ENCODE results near the gene CMTM3.
"Not testable (repeated sequence)": the region's sequence is repeated elsewhere in the genome, so short reads cannot be mapped to it uniquely, and the experiment has no call there.

CMTM3 gene

DNA sequence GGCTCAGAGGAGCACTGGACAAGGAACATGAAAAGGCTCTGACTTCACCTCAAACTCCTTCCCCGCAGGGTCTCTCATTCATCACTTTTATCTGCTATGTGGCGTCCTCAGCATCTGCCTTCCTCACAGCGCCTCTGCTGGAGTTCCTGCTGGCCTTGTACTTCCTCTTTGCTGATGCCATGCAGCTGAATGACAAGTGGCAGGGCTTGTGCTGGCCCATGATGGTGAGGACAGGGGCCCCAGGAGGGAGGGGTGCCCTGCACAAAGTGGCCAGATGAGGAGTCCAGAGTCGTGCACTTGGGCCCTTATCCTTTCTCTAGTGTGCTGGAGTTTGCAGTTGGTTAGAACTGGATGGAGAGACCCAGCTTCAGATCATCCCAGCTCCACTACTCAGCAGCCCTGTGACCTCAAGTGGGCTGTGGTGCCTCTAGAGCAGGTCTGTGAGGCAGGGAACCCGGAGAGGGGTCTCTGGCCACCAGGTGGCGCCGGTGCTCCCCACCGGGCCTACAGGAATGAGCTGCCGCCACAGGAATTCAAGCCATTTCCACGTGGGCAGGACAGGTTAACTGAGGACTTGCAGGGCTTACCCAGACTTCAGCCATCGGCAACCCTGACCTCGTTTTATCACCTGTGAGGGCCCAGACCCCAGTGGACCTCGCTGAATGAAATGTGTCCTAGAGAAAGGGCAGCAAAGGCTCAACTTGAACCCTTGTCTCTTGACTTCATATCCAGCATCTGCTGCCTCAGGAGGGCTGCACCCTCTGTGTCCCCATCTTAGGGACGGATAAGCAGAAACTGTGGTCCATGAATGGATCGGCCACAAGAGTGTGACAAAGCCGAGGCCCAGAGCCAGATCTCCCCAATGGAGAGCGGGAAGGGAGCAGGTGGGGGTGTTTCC lies 4.0 kb downstream of the CMTM3 start:
- DNase-seq (ENCODE audit: low read depth, low spot score): peak; percentile 72

DNA sequence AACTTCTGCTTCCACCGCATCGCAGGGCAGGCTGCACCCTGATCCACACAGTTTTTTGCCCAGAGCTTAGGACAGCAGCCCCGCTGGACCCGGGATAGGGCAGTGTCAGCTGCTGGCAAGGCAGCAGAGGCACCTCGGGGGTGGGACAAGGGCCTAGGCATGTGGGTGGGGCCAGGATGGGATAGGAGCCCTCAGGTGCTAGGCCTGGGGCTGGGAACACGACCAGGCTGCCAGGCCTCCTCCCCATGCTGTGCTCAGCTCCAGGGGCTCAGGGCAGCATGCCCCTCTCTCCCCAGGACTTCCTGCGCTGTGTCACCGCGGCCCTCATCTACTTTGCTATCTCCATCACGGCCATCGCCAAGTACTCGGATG lies 4.6 kb downstream of the CMTM3 start:
- DNase-seq (ENCODE audit: low read depth, low spot score): no peak

DNA sequence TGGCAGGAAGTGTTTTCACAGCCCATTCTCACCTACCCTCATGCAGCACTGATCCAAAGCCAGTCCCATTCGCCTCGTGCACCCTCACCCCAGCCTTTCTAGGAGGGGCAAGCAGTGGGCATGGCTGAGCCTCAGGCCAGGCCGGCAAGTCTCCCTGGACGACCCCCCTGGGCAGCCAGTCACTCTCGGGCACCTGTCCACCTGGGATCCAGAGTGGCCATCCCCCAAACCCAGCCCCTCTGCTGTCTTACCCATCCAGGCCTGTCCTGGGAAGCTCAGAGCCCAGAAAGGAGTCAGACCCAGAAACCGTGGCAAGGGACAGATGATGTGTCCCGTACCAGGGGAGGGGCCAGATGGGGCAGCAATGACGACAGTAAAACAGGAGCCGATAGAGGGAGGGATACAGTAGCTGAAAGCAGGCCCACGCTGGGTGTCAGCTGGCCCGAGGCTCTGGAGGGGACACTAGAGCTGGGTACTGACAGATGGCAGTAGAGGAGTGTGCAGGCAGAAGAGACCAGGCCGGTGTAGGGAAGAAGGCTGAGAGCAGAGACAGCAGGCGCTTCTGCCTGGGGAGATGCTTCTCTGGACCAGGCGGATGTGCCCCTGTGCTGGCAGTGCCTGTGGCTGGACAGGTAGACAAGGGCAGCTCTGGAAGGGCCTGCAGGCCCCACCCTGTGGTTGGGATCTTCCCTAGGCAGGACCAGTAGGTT lies 5.8 kb downstream of the CMTM3 start:
- no peak for DNase-seq (ENCODE audit: low read depth, low spot score)

DNA sequence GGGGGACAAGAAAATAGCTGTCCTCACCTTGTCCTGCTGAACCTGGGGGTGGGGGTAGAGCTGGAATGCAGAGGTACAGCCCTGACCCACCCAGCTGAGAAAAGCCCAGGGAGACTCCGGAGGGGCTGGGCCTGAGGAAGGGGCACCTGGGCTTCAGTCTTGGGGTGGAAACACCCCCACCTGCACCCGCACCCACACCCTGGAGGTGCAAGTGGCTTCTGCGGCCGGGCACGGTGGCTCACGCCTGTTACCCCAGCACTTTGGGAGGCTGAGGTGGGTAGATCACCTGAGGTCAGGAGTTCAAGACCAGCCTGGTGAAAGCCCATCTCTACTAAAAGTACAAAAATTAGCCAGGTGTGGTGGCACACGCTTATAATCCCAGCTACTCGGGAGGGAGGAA lies 7.4 kb downstream of the CMTM3 start:
- not testable (repeated sequence) for DNase-seq (ENCODE audit: low read depth, low spot score)

DNA sequence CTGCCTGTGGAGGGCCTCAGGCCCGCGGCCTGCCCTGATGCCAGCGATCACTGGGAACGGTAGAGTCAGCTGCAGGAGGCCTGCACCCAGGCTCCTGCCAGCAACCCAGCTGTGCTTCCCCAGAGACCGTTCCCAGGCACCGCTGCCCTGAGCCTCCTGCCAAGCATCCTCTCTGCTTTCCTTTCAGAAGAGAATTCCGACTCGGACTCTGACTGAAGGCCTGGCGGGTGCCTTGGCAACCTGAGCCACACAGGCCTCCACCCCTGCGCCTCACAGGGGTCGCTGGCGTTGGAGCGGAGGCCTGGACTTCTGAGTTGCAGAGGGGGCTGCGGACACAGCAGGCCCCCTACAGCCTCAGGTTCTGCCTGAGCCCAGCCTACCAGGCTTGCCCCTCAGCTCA lies 7.9 kb downstream of the CMTM3 start:
- DNase-seq (ENCODE audit: low read depth, low spot score): no peak

DNA sequence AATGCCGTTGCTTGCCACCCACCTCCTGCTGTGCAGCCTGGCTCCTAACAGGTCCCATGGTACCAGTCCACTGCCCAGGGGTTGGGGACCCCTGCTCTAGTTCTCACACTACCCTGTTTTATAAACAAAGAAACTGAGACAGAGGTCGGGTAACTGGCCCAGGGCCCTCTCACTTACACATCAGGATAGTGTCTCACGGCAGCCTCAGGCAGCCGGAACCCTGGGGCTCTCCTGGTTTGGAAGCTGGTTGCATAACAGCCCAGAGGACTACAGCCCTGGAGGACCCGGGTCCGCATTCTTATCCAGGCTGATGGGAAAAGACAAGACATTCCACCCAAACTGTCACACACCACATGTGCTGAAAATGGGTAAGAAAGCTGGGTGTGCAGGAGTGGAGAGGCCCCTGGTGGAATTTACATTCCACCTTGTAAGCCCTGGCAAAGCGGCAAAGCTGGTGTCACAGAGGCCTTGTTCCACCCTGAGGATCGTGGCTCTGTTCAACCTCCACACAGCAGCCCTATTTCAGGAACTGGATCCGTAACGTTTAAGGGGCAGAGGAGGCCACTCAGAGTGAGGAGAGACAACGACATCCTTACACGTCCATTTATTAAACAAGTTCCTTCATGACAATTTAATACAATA lies 9.8 kb downstream of the CMTM3 start:
- DNase-seq (ENCODE audit: low read depth, low spot score): no peak

DNA sequence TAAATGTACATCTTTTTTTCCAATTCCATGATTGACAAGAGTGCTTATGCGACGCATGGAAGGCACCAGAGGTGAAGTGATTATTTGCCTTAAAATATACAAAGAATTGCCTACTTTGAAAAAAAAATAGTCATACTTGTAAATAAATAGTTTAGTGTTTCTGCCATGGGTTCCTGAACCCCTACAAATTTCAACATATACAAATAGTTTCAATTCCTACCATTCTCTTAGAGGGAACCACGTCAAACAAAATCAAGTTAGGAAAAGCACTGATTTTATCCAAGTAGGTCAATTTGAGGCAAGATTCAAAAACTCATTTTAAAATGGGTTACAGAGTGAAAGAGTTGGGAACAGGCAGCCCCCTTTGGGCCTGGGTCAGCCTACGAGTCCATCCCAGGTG lies 11.7 kb downstream of the CMTM3 start:
- DNase-seq (ENCODE audit: low read depth, low spot score): no peak

DNA sequence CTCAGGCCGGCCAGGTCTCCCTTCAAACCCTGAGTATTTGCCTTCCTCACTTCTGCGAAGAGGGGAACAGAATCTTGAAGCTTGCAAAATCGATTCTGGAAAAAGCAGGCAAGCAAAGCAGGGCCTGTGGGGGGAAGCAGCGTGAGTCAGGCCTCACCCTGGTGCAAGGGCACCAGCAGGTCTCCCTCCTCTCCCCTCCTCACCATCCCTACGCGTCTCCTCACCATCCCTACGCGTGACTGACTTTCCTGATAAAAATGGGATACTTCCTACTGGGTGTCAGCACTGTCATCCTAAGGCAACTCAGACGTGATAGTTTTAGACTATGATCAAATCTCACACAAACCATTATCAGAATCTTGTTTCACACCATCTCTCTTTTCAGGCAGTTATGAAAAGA lies 12.1 kb downstream of the CMTM3 start:
- no peak for DNase-seq (ENCODE audit: low read depth, low spot score)

DNA sequence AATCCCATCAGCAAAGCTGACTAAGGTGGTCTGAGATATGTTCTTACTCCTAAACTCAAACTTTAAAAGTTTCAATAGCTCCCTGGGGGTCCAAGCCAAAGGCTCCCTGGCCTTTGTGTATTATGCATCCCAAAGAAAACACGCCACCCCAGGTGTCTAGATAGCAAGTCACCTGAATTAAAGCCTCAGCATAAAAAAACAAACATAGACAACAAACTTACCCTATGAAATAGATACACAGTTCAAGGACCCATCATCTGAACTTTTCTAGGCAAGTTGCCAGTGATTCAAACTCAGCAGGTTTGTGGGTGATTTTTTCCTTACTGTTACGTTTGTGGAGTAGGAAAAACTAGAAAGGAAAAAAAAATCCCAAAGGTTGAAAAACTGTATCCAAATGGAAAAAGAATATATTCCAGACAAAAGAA lies 12.5 kb downstream of the CMTM3 start:
- DNase-seq (ENCODE audit: low read depth, low spot score): no peak

DNA sequence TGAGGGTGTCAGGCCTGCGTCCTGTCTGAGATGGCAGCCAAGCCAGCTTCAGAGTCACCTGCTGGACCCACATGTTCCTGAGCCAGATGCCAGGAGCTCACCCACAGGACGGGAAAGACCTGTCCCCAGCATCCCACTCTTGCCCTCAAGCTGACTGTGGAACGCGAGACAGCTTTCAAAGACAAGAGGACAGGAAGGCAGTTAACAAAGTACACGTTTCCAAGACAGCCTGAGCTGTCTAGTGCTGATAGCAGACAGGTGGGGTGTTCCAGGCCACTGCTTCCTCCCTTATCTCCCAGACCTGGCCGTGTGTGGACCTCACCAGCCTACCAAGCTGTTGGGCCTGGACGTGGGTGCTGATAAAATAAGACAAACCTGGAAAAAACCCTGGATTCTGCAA lies 13.2 kb downstream of the CMTM3 start:
- no peak for DNase-seq (ENCODE audit: low read depth, low spot score)

DNA sequence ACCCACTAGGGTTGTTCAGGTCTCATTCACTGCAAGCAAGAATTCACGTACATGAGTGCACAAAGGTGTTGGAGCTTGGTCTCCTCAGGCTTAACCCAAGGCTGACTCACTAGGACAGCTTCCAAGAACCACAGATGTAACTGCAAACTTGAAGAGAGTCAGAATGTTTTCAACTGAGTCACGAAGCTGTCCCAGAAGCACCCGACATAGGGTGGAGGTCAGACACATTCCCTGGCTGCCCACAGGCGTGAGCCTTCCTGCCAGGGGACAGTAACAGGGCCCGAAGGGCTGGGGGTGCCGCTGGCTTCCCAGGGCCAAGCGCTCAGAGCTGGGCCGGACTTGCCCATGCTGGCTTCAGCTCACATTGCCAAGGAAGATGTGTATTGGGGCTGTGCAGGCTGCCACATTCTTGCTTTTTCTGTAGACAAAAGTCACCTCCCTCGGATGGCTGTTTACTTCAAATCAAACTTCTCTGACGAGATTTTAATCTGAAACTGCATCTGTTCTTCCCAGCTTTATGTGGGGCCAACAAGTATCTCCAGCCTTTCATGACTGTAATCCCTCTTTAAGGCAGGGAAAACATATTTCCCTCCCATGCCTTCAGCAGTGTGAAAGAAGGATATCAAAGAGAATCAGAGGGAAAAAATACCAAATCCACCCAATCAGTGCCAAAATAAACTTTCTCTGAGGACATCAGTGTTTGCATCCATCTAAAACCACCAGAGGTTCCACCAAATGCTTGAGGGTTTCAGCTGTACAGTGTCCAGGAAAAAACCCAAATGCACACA lies 14.3 kb downstream of the CMTM3 start:
- no peak for DNase-seq (ENCODE audit: low read depth, low spot score)

DNA sequence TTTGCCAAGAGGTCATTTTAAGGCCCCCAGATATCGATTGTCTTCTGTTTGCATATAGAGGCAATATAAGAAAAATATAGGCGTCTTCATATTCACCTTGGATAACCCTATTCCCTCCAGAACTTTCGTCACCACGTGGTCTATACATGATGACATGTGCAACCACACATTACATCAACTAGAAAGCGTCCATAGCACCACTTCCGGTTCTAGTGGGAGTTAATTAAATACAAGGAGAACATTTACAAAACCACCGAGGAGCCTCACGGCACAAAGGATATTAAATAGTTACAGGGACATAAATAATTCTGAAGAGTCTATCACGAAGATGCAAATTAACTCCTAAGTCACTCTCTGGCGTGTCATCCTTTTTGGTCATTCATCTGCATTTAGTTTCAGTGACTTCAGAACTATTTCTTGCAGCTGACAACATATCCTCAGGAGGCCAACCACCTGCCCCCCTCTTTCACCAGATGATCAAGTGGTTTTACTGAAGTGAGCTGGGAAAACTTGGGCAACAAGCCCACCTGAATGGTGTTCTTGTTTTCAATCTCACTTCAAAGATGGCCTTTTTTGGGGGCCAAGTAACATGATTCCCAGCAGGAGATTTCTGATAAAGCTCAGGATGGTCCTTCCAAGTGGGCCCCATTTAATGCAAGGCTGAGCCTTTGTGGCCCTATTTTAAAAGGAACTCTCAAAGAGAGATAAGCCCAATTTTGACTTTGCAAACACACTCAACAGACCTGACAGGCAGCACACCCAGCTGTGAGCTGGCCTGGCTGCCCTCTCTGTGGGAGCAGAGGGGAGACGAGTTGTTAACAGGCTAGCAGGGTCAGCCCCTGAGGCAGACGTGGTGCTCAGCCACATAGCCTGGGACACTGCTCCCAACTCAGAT lies 15.3 kb downstream of the CMTM3 start:
- DNase-seq (ENCODE audit: low read depth, low spot score): no peak

DNA sequence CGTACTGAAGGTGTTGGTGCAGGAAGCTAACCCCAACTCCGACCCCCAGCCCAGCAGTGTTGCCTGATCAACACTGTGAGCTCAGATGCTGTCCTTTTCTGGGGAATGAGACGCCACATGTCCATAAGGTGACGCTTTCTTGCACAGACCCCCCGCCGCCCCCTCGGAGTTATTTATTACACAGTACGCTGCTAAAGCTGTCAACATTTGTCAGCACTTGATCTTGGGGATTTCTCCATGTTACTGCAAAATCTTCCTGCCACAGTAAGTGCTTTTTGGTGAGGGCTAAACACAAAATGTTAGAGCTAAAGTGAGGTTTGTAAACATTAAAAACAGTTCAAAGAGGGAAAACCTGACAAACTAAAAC lies 15.9 kb downstream of the CMTM3 start:
- no peak for DNase-seq (ENCODE audit: low read depth, low spot score)

DNA sequence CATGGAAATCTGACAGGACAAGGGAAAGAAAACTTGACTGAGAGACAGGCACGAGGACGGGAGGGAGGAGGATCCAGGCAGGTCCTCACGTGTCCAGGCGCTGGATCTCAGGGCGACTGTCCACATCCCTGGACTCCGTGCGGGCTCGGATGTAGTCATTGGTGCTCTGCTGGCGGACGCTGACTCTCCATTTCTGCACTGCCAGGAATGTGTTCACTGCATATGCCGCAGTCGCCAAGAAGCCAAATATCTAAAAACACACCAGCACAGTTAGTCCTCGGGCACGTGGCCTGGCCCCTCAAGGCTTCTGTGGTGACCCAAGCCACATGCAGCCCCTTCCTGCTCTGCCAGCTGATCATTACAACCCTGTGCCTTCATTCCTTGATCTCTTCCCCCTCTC lies 17.5 kb downstream of the CMTM3 start:
- no peak for DNase-seq (ENCODE audit: low read depth, low spot score)

DNA sequence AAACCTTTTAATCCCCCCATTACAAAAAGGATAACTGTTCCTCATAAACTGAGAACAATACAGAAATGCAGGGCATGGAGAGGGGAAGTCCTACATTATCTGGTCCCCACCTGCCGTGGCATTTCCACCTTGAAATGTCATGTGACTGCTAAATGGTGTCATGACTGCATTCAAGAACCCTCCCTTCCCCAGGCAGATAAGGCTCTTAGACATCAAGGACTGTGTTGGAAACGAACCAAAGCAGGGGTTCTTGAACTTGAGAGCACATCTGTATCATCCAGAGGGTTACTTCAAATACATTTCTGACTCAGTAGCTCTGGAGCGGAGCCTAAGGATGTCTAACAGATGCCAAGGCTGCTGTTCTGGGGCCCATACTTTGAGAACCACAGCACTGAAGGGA lies 18.4 kb downstream of the CMTM3 start:
- no peak for DNase-seq (ENCODE audit: low read depth, low spot score)

DNA sequence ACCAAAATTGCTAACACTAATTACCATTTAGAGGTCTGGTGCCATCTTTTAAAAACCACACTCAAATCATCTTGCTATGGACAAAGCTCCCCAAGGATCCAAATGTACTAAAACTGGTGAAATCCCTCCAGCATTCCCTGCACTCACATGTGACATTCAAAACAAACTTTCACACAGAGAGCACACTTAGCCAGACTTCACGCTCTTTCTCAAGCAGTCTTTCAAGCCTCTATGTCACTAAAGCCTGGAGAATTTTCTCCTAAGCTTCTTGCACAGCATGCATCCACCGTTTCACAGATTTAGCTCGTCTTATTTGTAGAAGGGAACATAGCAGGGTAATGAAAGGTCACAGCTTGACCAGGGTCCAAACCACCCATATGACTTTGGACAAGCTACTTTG lies 19.3 kb downstream of the CMTM3 start:
- DNase-seq (ENCODE audit: low read depth, low spot score): no peak

DNA sequence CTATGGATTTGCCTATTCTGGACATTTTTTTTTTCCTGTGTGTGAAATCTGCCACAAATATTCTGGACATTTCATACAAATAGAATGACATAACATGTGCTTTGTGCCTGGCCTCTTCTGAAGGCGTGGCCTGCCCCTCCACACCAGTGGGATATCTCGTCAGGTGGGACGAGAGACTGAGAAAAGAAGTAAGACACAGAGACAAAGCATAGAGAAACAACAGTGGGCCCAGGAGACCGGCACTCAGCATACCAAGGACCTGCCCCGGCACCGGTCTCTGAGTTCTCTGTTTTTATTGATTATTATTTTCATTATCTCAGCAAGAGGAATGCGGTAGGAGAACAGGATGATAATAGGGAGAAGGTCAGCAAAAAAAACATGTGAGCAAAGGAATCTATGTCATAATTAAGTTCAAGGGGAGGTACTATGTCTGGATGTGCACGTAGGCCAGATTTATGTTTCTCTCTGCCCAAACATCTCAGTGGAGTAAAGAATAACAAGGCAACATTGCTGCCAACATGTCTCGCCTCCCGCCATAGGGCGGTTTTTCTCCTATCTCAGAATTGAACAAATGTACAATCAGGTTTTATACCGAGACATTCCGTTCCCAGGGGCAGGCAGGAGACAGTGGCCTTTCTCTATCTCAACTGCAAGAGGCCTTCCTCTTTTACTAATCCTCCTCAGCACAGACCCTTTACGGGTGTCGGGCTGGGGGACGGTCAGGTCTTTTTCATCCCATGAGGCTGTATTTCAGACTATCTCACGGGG lies 23.3 kb downstream of the CMTM3 start:
- not testable (repeated sequence) for DNase-seq (ENCODE audit: low read depth, low spot score)

DNA sequence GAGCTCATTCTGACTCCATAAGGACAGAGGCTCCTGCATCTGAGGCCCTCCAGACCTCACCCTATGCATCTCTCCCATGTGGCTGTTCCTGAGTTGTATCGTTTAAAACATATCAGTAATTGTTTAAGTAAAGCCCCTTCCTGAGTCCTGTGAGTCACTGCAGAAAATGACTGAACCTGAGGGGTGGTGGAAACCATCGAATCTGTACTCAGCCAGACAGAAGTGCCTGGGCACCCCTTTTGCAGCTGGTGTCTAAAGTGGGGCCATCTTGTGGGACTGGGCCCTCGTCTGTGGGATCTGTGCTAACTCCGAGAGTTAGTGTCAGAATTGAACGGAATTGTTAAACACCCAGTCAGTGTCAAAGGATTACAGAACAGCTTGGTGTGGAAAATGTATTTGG lies 25.4 kb downstream of the CMTM3 start:
- DNase-seq (ENCODE audit: low read depth, low spot score): no peak

DNA sequence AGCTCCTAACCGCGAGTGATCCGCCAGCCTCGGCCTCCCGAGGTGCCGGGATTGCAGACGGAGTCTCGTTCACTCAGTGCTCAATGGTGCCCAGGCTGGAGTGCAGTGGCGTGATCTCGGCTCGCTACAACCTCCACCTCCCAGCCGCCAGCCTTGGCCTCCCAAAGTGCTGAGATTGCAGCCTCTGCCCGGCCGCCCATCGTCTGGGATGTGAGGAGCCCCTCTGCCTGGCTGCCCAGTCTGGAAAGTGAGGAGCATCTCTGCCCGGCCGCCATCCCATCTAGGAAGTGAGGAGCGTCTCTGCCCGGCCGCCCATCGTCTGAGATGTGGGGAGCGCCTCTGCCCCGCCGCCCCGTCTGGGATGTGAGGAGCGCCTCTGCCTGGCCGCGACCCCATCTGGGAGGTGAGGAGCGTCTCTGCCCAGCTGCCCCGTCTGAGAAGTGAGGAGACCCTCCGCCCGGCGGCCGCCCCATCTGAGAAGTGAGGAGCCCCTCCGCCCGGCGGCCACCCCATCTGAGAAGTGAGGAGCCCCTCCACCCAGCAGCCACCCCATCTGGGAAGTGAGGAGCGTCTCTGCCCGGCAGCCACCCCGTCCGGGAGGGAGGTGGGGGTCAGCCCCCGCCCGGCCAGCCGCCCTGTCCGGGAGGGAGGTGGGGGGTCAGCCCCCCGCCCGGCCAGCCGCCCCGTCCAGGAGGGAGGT lies 26.2 kb downstream of the CMTM3 start:
- DNase-seq (ENCODE audit: low read depth, low spot score): not testable (repeated sequence)

Data from iPS DF 19.7 (cell line).